Measurements from ENCODE around the gene RPL7A.

DNA sequence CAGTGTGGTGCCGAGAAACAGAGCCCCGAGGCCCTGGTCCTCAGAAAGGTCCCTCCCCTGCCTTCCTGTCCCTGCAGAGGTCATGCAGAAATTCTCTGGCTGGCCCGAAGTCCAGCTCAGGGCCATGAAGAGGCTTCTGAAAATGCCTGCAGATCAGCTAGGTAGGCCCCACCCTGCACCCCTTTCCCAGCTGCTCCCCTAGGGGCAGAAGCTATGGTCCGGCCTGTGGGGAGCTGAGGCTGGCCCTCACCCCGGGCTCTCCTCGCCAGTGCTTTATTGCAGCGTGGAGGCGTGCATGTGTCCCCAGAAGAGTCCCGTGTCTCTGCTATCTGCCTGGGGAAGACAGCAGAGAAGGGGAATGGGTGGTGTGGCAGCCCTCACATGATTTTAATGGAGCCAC, 49.9 kb downstream of the RPL7A start:
- TF ChIP-seq CTCF (IDR thresholded peaks at IDR 0.05) (no peak), POLR2A (IDR thresholded peaks at IDR 0.05) (no peak)
